ENCODE results near the gene PIEZO1. TPM values are rescaled to one million over a fixed set of nuclear protein-coding genes. Genes with fewer than 3 reads are reported as not detected.
A peak's percentile ranks its signal among the peaks of the same experiment; 100 is the strongest.

Gene PIEZO1
- total RNA-seq, 1 donor from 2014 or later = 45.9 TPM

DNA sequence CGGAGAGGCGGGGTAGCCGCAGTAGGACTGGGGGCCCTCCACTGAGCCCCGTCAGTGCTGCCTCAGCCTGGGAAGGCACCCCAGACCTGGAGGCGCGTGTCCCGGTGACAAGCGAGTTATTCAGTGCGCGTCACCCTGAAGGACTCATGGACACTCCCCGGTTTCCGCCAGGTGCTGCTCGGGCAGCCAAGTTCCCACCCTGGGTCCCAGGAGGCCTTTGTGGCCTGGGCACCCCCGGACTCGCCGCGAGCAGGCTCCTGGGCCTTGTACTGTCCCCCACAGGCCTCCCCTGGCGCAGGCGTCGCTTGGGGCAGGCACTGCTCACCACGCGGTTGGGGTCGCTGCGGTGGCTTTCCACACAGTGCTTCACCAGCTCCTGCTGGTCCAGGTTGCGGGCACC is 86.4 kb downstream of the PIEZO1 start:
- Histone ChIP-seq H3K27me3 (ENCODE audit: control insufficient read depth in 3 of 3, insufficient read depth in 3 of 3, low read length in 3 of 3) (no peaks in the 10 kb centered on the region), H3K27ac (ENCODE audit: low read depth, low read length) (no peak overlapping the region), H3K36me3 (ENCODE audit: control insufficient read depth in 3 of 3, insufficient read depth in 3 of 3, low read length in 3 of 3) (peaks cover 20 to 36% (median 31%) of the 10 kb centered on the region in 3 donors), H3K4me3 (ENCODE audit: low read length in 3 of 3) (no peak overlapping the region), H3K4me1 (ENCODE audit: control insufficient read depth in 3 of 3, insufficient read depth in 3 of 3, low read length in 3 of 3) (peaks cover 21 to 38% (median 25%) of the 10 kb centered on the region in 3 donors), H3K9me3 (ENCODE audit: control insufficient read depth in 3 of 3, low read length in 3 of 3) (no peaks in the 10 kb centered on the region), H3K9ac (ENCODE audit: low read depth in 1 of 3, low read length in 3 of 3) (no peak overlapping the region)

DNA sequence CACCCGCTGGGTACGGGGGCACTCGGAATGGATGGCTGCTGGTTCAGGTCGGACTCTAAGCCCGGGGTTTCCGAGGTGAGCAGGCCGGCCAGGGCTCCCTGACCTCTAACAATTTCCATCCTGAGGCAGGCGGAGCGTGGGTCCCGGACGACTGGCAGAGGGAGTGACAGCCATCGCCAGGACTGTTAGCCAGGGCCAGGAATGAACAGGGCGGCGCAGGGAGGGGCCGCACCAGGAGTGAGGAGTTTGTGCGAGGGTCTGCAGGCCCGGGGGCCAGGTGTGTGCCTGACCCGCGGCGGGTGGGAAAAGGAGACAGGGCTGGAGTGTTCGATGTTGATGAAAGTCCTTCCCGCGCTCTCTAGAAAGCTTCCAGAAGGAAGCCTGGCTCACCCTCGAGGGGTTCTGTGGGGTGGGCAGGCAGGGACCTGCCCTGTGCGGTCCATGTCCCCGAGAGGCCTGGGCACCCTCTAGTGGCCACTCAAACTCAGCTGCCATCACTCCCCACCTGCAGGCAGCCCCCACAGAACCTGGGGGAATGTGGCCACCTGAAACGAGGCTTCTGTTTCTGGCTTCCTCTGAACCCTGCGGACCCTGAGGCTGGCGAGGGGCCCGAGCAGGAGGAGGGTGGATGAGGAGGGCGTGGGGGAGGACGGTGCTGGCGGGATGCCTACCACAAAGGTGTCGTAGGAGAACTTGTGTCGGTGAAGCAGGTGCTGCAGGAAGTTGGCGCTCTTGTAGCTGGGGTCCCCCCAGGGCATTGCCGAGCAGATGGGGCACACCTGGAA is 87.0 kb downstream of the PIEZO1 start:
- Histone ChIP-seq H3K27me3 (ENCODE audit: control insufficient read depth in 3 of 3, insufficient read depth in 3 of 3, low read length in 3 of 3) (no peaks in the 10 kb centered on the region), H3K9ac (ENCODE audit: low read depth in 1 of 3, low read length in 3 of 3) (no peak overlapping the region), H3K27ac (ENCODE audit: low read depth, low read length) (no peak overlapping the region), H3K4me1 (ENCODE audit: control insufficient read depth in 3 of 3, insufficient read depth in 3 of 3, low read length in 3 of 3) (peaks cover 18 to 37% (median 23%) of the 10 kb centered on the region in 3 donors), H3K4me3 (ENCODE audit: low read length in 3 of 3) (no peak overlapping the region), H3K9me3 (ENCODE audit: control insufficient read depth in 3 of 3, low read length in 3 of 3) (no peaks in the 10 kb centered on the region), H3K36me3 (ENCODE audit: control insufficient read depth in 3 of 3, insufficient read depth in 3 of 3, low read length in 3 of 3) (peaks cover 20 to 36% (median 31%) of the 10 kb centered on the region in 3 donors)

GRCh38 chr16:88697116-88697830 is 87.7 kb downstream of the PIEZO1 start:
- Histone ChIP-seq H3K4me1 (ENCODE audit: control insufficient read depth in 3 of 3, insufficient read depth in 3 of 3, low read length in 3 of 3) (peaks cover 15 to 36% (median 23%) of the 10 kb centered on the region in 3 donors), H3K9me3 (ENCODE audit: control insufficient read depth in 3 of 3, low read length in 3 of 3) (no peaks in the 10 kb centered on the region), H3K27ac (ENCODE audit: low read depth, low read length) (no peak overlapping the region), H3K27me3 (ENCODE audit: control insufficient read depth in 3 of 3, insufficient read depth in 3 of 3, low read length in 3 of 3) (no peaks in the 10 kb centered on the region), H3K4me3 (ENCODE audit: low read length in 3 of 3) (no peak overlapping the region), H3K9ac (ENCODE audit: low read depth in 1 of 3, low read length in 3 of 3) (no peak overlapping the region), H3K36me3 (ENCODE audit: control insufficient read depth in 3 of 3, insufficient read depth in 3 of 3, low read length in 3 of 3) (peaks cover 20 to 34% (median 25%) of the 10 kb centered on the region in 3 donors)

DNA sequence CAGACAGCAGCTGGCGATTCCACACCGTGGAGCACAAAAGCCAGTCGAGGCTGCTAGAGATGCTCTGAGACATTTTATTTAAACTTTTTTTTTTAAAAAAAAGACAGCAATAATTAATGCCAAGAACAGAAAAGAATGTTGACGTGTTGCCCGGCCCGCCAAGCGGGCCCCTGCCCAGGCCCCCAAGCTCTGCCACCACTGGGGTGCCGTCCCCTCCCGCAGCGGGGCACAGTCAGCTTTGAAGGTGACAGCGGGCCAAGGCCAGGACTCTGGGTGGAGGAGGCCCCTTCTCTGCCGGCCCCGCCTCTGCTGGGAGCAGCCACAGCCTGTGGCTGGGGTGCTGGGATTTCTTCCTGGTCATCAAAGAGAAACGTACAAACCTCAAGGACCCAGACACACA is 88.6 kb downstream of the PIEZO1 start:
- Histone ChIP-seq H3K27ac (ENCODE audit: low read depth, low read length) (peak overlapping the region; percentile 77), H3K4me3 (ENCODE audit: low read length in 3 of 3) (no peak overlapping the region), H3K36me3 (ENCODE audit: control insufficient read depth in 3 of 3, insufficient read depth in 3 of 3, low read length in 3 of 3) (peaks cover 20 to 32% (median 24%) of the 10 kb centered on the region in 3 donors), H3K27me3 (ENCODE audit: control insufficient read depth in 3 of 3, insufficient read depth in 3 of 3, low read length in 3 of 3) (peaks cover 0 to under 1% (median 0%) of the 10 kb centered on the region in 3 donors), H3K9ac (ENCODE audit: low read depth in 1 of 3, low read length in 3 of 3) (no peak overlapping the region), H3K9me3 (ENCODE audit: control insufficient read depth in 3 of 3, low read length in 3 of 3) (no peaks in the 10 kb centered on the region), H3K4me1 (ENCODE audit: control insufficient read depth in 3 of 3, insufficient read depth in 3 of 3, low read length in 3 of 3) (peaks cover 11 to 28% (median 19%) of the 10 kb centered on the region in 3 donors)

- Histone ChIP-seq H3K9ac (ENCODE audit: low read depth in 1 of 3, low read length in 3 of 3) (no peak overlapping the region), H3K4me3 (ENCODE audit: low read length in 3 of 3) (no peak overlapping the region), H3K4me1 (ENCODE audit: control insufficient read depth in 3 of 3, insufficient read depth in 3 of 3, low read length in 3 of 3) (peaks cover 11 to 23% (median 16%) of the 10 kb centered on the region in 3 donors), H3K36me3 (ENCODE audit: control insufficient read depth in 3 of 3, insufficient read depth in 3 of 3, low read length in 3 of 3) (peaks cover 20 to 32% (median 24%) of the 10 kb centered on the region in 3 donors), H3K27ac (ENCODE audit: low read depth, low read length) (peak overlapping the region; percentile 77), H3K27me3 (ENCODE audit: control insufficient read depth in 3 of 3, insufficient read depth in 3 of 3, low read length in 3 of 3) (peaks cover 0 to 7% (median 2%) of the 10 kb centered on the region in 3 donors), H3K9me3 (ENCODE audit: control insufficient read depth in 3 of 3, low read length in 3 of 3) (no peaks in the 10 kb centered on the region)
These were observed 89.3 kb downstream of the PIEZO1 start for GRCh38 chr16:88695753-88696152.

- H3K27ac ChIP-seq (ENCODE audit: low read depth, low read length) = peak overlapping the region; percentile 77
- H3K9ac ChIP-seq (ENCODE audit: low read depth in 1 of 3, low read length in 3 of 3) = no peak overlapping the region
- H3K4me1 ChIP-seq (ENCODE audit: control insufficient read depth in 3 of 3, insufficient read depth in 3 of 3, low read length in 3 of 3) = peaks cover 11 to 18% (median 13%) of the 10 kb centered on the region in 3 donors
- H3K36me3 ChIP-seq (ENCODE audit: control insufficient read depth in 3 of 3, insufficient read depth in 3 of 3, low read length in 3 of 3) = peaks cover 20 to 29% (median 21%) of the 10 kb centered on the region in 3 donors
- H3K27me3 ChIP-seq (ENCODE audit: control insufficient read depth in 3 of 3, insufficient read depth in 3 of 3, low read length in 3 of 3) = peaks cover 0 to 10% (median 6%) of the 10 kb centered on the region in 3 donors
- no peaks in the 10 kb centered on the region for H3K9me3 ChIP-seq (ENCODE audit: control insufficient read depth in 3 of 3, low read length in 3 of 3)
- no peak overlapping the region for H3K4me3 ChIP-seq (ENCODE audit: low read length in 3 of 3)
These were observed 89.8 kb downstream of the PIEZO1 start for GRCh38 chr16:88695218-88695617.

DNA sequence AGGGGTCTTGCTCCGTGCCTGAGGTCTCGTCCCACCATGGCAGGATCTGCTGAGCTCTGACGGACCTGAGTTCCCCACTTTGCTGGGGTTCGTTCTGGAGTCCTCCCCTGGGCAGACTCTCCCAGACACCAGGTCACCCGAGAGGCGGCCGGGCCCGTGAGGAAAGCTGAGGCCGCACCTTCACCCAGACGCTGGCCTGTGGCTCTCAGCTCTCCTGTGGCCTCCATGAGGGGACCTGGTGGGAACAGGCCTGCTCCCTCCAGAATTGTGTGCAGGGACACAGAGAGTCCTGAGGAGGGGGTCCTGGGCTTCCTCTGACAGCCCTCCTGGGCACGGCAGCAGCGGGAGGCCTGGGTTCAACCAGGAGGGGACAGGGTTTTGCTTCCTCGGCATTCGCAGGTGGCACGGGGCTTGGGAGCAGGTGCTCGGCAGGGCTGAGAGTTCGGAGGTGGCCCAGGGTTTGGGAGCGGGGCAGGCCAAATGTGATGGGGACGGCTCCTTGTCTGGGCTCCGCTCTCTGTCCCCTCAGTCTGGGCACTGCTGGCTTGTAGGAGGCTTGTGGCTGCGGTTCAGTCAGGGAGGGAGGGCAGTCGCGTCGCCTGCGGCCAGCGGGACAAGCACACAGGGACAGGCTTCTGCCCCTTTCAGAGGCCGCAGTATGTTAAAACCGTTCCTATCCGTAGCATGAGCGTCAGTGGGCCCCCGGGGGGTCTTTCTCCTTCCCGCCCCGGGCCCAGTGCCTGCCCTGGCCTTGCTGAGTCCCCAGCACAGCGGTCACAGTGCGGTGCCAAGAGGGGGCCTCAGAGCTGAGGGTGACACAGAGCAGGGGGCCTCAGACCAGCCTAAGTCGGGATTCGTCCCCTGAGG is 90.6 kb downstream of the PIEZO1 start:
- Histone ChIP-seq H3K27ac (ENCODE audit: low read depth, low read length) (no peak overlapping the region), H3K36me3 (ENCODE audit: control insufficient read depth in 3 of 3, insufficient read depth in 3 of 3, low read length in 3 of 3) (peaks cover 16 to 23% (median 20%) of the 10 kb centered on the region in 3 donors), H3K4me3 (ENCODE audit: low read length in 3 of 3) (no peak overlapping the region), H3K27me3 (ENCODE audit: control insufficient read depth in 3 of 3, insufficient read depth in 3 of 3, low read length in 3 of 3) (peaks cover 0 to 10% (median 6%) of the 10 kb centered on the region in 3 donors), H3K4me1 (ENCODE audit: control insufficient read depth in 3 of 3, insufficient read depth in 3 of 3, low read length in 3 of 3) (peaks cover 11 to 15% (median 13%) of the 10 kb centered on the region in 3 donors), H3K9ac (ENCODE audit: low read depth in 1 of 3, low read length in 3 of 3) (no peak overlapping the region), H3K9me3 (ENCODE audit: control insufficient read depth in 3 of 3, low read length in 3 of 3) (no peaks in the 10 kb centered on the region)

DNA sequence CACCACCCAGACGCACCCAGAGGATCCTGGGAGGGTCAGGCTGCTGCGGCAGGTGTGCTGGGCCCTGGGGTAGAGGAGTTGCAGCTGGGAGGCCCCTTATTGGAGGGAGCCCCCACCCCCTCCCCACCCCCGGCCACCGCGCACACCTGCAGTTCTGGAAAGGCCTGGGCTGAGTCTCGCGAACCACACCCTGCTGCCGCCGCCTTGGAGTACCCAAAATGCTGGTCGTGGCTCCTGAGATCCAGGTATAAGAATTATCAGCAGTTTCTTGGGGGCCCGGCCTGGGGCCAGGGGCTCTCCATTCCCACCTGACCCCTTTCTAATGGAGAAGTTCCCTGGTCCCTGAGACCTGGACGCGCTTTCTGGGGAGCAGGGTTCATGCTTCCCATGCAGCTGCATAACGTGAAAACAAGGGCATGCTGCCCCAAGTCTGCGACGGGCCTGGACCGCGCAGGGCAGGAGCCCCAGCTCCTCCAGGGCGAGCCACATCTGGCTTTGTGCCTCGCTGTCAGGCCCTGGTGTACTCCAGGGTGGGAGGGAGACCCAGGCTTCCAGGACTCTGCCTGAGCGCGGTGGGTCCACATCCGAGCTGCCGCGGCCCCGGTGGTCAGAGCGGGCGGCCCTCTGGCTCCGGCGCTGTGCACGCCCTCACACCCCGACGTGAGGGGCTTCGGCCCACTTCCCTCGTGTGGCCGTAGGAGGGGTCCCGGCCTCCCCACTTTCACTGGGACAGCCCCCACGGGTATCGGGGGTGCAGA is 91.4 kb downstream of the PIEZO1 start:
- Histone ChIP-seq H3K9me3 (ENCODE audit: control insufficient read depth in 3 of 3, low read length in 3 of 3) (no peaks in the 10 kb centered on the region), H3K4me1 (ENCODE audit: control insufficient read depth in 3 of 3, insufficient read depth in 3 of 3, low read length in 3 of 3) (peaks cover 14 to 24% (median 14%) of the 10 kb centered on the region in 3 donors), H3K4me3 (ENCODE audit: low read length in 3 of 3) (no peak overlapping the region), H3K9ac (ENCODE audit: low read depth in 1 of 3, low read length in 3 of 3) (no peak overlapping the region), H3K36me3 (ENCODE audit: control insufficient read depth in 3 of 3, insufficient read depth in 3 of 3, low read length in 3 of 3) (peaks cover 9 to 15% (median 12%) of the 10 kb centered on the region in 3 donors), H3K27me3 (ENCODE audit: control insufficient read depth in 3 of 3, insufficient read depth in 3 of 3, low read length in 3 of 3) (peaks cover 0 to 13% (median 6%) of the 10 kb centered on the region in 3 donors), H3K27ac (ENCODE audit: low read depth, low read length) (no peak overlapping the region)

- Histone ChIP-seq H3K9ac (ENCODE audit: low read depth in 1 of 3, low read length in 3 of 3) (no peak overlapping the region), H3K27ac (ENCODE audit: low read depth, low read length) (no peak overlapping the region)
These were observed 92.2 kb downstream of the PIEZO1 start for GRCh38 chr16:88692861-88693260.

More at GRCh38 chr16:88692861-88693260, 92.2 kb downstream of the PIEZO1 start:
- H3K4me1 ChIP-seq (ENCODE audit: control insufficient read depth in 3 of 3, insufficient read depth in 3 of 3, low read length in 3 of 3) = peaks cover 19 to 31% (median 22%) of the 10 kb centered on the region in 3 donors
- no peaks in the 10 kb centered on the region for H3K9me3 ChIP-seq (ENCODE audit: control insufficient read depth in 3 of 3, low read length in 3 of 3)
- H3K36me3 ChIP-seq (ENCODE audit: control insufficient read depth in 3 of 3, insufficient read depth in 3 of 3, low read length in 3 of 3) = peaks cover 4 to 10% (median 7%) of the 10 kb centered on the region in 3 donors
- H3K4me3 ChIP-seq (ENCODE audit: low read length in 3 of 3) = no peak overlapping the region
- peaks cover 0 to 15% (median 11%) of the 10 kb centered on the region in 3 donors for H3K27me3 ChIP-seq (ENCODE audit: control insufficient read depth in 3 of 3, insufficient read depth in 3 of 3, low read length in 3 of 3)
